Vagina (tissue), 2 donors: Measurements from ENCODE around the gene MXRA7. TPM values are rescaled to one million over a fixed set of nuclear protein-coding genes. Genes with fewer than 3 reads are reported as not detected.
A peak's percentile ranks its signal among the peaks of the same experiment; 100 is the strongest.

Experiments used
- DNase-seq, 2 donors: peaks; one replicate each; pipeline ENCODE4 v3.0.0-alpha.2; 2017; ENCODE audit errors: extremely low spot score in 2 of 2
- H3K27ac ChIP-seq: fragments of 200-600 bp; sonication (generic); one replicate; pipeline ENCODE4 v1.5.1; 2019
- H3K27me3 ChIP-seq: fragments of 200-600 bp; sonication (generic); one replicate; pipeline ENCODE4 v1.5.1; 2019
- H3K36me3 ChIP-seq, 2 donors: fragments of 200-600 bp; sonication (generic); one replicate each; pipeline ENCODE4 v1.5.1; 2017 to 2019
- H3K4me1 ChIP-seq: fragments of 200-600 bp; sonication (generic); one replicate; pipeline ENCODE4 v1.5.1; 2019
- H3K4me3 ChIP-seq, 2 donors: fragments of 200-600 bp; sonication (generic); 1 replicate in 1 of 2; 2 replicates in 1 of 2; pipeline ENCODE4 v1.5.1; 2016 to 2019
- H3K9me3 ChIP-seq: fragments of 200-600 bp; sonication (generic); one replicate; pipeline ENCODE4 v1.5.1; 2019
- CTCF ChIP-seq, 3 experiments: fragments of 450-650 bp in 2 of 3; fragments of 200-600 bp in 1 of 3; sonication (generic) in 1 of 3; IDR thresholded peaks; one replicate each; pipeline ENCODE4 v1.5.1; 2017 to 2019; ENCODE audit warnings: antibody characterized with exemption in 3 of 3, mild to moderate bottlenecking in 2 of 3, moderate library complexity in 2 of 3
- POLR2A ChIP-seq, 2 donors: fragments of 450-650 bp; IDR thresholded peaks; one replicate each; pipeline ENCODE4 v1.6.1; 2017; ENCODE audit warnings: antibody characterized with exemption in 2 of 2, mild to moderate bottlenecking in 2 of 2, moderate library complexity in 2 of 2
- POLR2AphosphoS5 ChIP-seq, 2 donors: sonication (generic); formaldehyde crosslinking; IDR thresholded peaks; one replicate each; pipeline ENCODE4 v1.9.0; 2017; ENCODE audit warnings: antibody characterized with exemption in 2 of 2, mild to moderate bottlenecking in 2 of 2, low read depth in 1 of 2; ENCODE audit not compliant: insufficient read depth in 1 of 2
- intact Hi-C: fragments of 100-400 bp; cut with DNase I; formaldehyde crosslinking; loops from one replicate; pipeline ENCODE4 v1.15.1; 2023
- total RNA-seq: library from RNA; depleted of rRNA; stranded (reverse); fragments of >200 nt; gene quantifications from one replicate; pipeline ENCODE4 v1.2.3, GENCODE V29; 2016

Gene MXRA7
- total RNA-seq, 1 donor from 2014 or later = 114 TPM

- H3K9me3 ChIP-seq = no peaks in the 10 kb centered on the region
- no peaks in the 10 kb centered on the region for H3K27me3 ChIP-seq
- intact Hi-C loops = loop anchor here (10.0 kb wide), 1 partner anchor 181 kb away; the partner anchor contains the start of gene CYGB
- DNase-seq = no peak
- H3K4me1 ChIP-seq = peaks cover 20% of the 10 kb centered on the region
- no peak overlapping the region for H3K4me3 ChIP-seq
- peaks cover 0 to 59% of the 10 kb centered on the region in 2 donors for H3K36me3 ChIP-seq
- TF ChIP-seq POLR2AphosphoS5 (IDR thresholded peaks at IDR 0.05; ENCODE audit: insufficient read depth in 1 of 2, low read depth in 1 of 2) = no peak
- TF ChIP-seq CTCF (IDR thresholded peaks at IDR 0.05) = no peak
- H3K27ac ChIP-seq = no peak overlapping the region
Measured at GRCh38 chr17:76716146-76716838, 5.5 kb upstream of the MXRA7 start.

GRCh38 chr17:76715496-76715830 lies 4.7 kb upstream of the MXRA7 start:
- H3K4me3 ChIP-seq = no peak overlapping the region
- peaks cover 0 to 50% of the 10 kb centered on the region in 2 donors for H3K36me3 ChIP-seq
- H3K9me3 ChIP-seq = no peaks in the 10 kb centered on the region
- TF ChIP-seq CTCF (IDR thresholded peaks at IDR 0.05) = no peak
- no peak for TF ChIP-seq POLR2AphosphoS5 (IDR thresholded peaks at IDR 0.05; ENCODE audit: insufficient read depth in 1 of 2, low read depth in 1 of 2)
- TF ChIP-seq POLR2A (IDR thresholded peaks at IDR 0.05) = no peak
- no peaks in the 10 kb centered on the region for H3K27me3 ChIP-seq
- intact Hi-C loops = loop anchor here (10.0 kb wide), 1 partner anchor 181 kb away; the partner anchor contains the start of gene CYGB
- peaks cover 23% of the 10 kb centered on the region for H3K4me1 ChIP-seq
- H3K27ac ChIP-seq = peak overlapping the region; percentile 14
- no peak for DNase-seq

GRCh38 chr17:76714822-76715495 lies 4.2 kb upstream of the MXRA7 start:
- DNase-seq = no peak
- intact Hi-C loops = loop anchor here (10.0 kb wide), 1 partner anchor 180 kb away; the partner anchor contains the start of gene CYGB
- H3K27ac ChIP-seq = peak overlapping the region; percentile 14
- peaks cover 25% of the 10 kb centered on the region for H3K4me1 ChIP-seq
- no peak overlapping the region for H3K4me3 ChIP-seq
- H3K9me3 ChIP-seq = no peaks in the 10 kb centered on the region
- no peaks in the 10 kb centered on the region for H3K27me3 ChIP-seq
- H3K36me3 ChIP-seq = peaks cover 0 to 45% of the 10 kb centered on the region in 2 donors
- TF ChIP-seq CTCF (IDR thresholded peaks at IDR 0.05) = peak; percentile 59 to 85 (median 78)
- no peak for TF ChIP-seq POLR2A (IDR thresholded peaks at IDR 0.05)
- TF ChIP-seq POLR2AphosphoS5 (IDR thresholded peaks at IDR 0.05; ENCODE audit: insufficient read depth in 1 of 2, low read depth in 1 of 2) = peak in 1 of 2 donors; percentile 58

GRCh38 chr17:76714336-76714735 lies 3.6 kb upstream of the MXRA7 start:
- Histone ChIP-seq H3K27me3 (no peaks in the 10 kb centered on the region), H3K9me3 (no peaks in the 10 kb centered on the region), H3K4me1 (peaks cover 31% of the 10 kb centered on the region), H3K4me3 (no peak overlapping the region), H3K36me3 (peaks cover 0 to 39% of the 10 kb centered on the region in 2 donors), H3K27ac (peak overlapping the region; percentile 14)
- intact Hi-C loops = loop anchor here (10.0 kb wide), 1 partner anchor 180 kb away; the partner anchor contains the start of gene CYGB
- DNase-seq = no peak
- TF ChIP-seq POLR2AphosphoS5 (IDR thresholded peaks at IDR 0.05; ENCODE audit: insufficient read depth in 1 of 2, low read depth in 1 of 2) = no peak
- TF ChIP-seq POLR2A (IDR thresholded peaks at IDR 0.05) = no peak
- TF ChIP-seq CTCF (IDR thresholded peaks at IDR 0.05) = no peak
